Breast epithelium (tissue), 4 donors: Measurements from ENCODE around the gene ZNF256. TPM values are rescaled to one million over a fixed set of nuclear protein-coding genes. Genes with fewer than 3 reads are reported as not detected.

Experiments used
- DNase-seq, 2 donors: peaks; one replicate each; pipeline ENCODE4 v3.0.0-alpha.2; 2019; ENCODE audit warnings: low spot score in 2 of 2
- H3K27ac ChIP-seq, 2 donors: fragments of 200-600 bp; sonication (generic) in 1 of 2; one replicate each; pipeline ENCODE4 v1.5.1; 2016 to 2019; ENCODE audit warnings: mild to moderate bottlenecking in 1 of 2
- H3K27me3 ChIP-seq, 2 donors: fragments of 200-600 bp; sonication (generic) in 1 of 2; one replicate each; pipeline versions ENCODE4 v1.5.1 to v1.6.0; 2017 to 2019; ENCODE audit warnings: control low read depth in 1 of 2, mild to moderate bottlenecking in 1 of 2
- H3K36me3 ChIP-seq: fragments of 200-600 bp; one replicate; pipeline ENCODE4 v1.5.1; 2019
- H3K4me1 ChIP-seq, 2 donors: fragments of 200-600 bp; sonication (generic); one replicate each; pipeline ENCODE4 v1.5.1; 2016 to 2019; ENCODE audit warnings: control low read depth in 1 of 2
- H3K4me3 ChIP-seq, 3 donors: fragments of 200-600 bp; sonication (generic); 1 replicate in 2 of 3; 2 replicates in 1 of 3; pipeline ENCODE4 v1.5.1; 2016 to 2019; ENCODE audit warnings: mild to moderate bottlenecking in 3 of 3, moderate library complexity in 2 of 3
- H3K9me3 ChIP-seq, 2 donors: fragments of 200-600 bp; sonication (generic) in 1 of 2; one replicate each; pipeline ENCODE4 v1.5.1; 2016 to 2019; ENCODE audit warnings: control low read depth in 1 of 2
- POLR2A ChIP-seq: fragments of 450-650 bp; IDR thresholded peaks from one replicate; pipeline ENCODE4 v1.6.1; 2016; ENCODE audit warnings: antibody characterized with exemption, mild to moderate bottlenecking, moderate library complexity
- POLR2AphosphoS5 ChIP-seq, 3 donors: sonication (generic); formaldehyde crosslinking; IDR thresholded peaks; one replicate each; pipeline ENCODE4 v1.6.1; 2017; ENCODE audit warnings: antibody characterized with exemption in 3 of 3
- intact Hi-C: fragments of 100-400 bp; cut with DNase I; formaldehyde crosslinking; loops from one replicate; pipeline ENCODE4 v1.15.1; 2023; ENCODE audit warnings: low total_unique reads
- total RNA-seq, 3 donors: library from RNA; depleted of rRNA; stranded (reverse); fragments of >200 nt; gene quantifications; one replicate each; pipeline ENCODE4 v1.1.0, GENCODE V29; 2016
- TF ChIP-seq, protein P1 (sequence below), 3 donors: fragments of 450-650 bp; IDR thresholded peaks; one replicate each; pipeline ENCODE4 v1.5.1; 2016 to 2017; ENCODE audit warnings: antibody characterized with exemption in 3 of 3, mild to moderate bottlenecking in 3 of 3, moderate library complexity in 3 of 3

The ZNF256 gene
- 1 to 10 TPM; 4.6 to 7.5 (median 7.3) TPM for total RNA-seq

DNA sequence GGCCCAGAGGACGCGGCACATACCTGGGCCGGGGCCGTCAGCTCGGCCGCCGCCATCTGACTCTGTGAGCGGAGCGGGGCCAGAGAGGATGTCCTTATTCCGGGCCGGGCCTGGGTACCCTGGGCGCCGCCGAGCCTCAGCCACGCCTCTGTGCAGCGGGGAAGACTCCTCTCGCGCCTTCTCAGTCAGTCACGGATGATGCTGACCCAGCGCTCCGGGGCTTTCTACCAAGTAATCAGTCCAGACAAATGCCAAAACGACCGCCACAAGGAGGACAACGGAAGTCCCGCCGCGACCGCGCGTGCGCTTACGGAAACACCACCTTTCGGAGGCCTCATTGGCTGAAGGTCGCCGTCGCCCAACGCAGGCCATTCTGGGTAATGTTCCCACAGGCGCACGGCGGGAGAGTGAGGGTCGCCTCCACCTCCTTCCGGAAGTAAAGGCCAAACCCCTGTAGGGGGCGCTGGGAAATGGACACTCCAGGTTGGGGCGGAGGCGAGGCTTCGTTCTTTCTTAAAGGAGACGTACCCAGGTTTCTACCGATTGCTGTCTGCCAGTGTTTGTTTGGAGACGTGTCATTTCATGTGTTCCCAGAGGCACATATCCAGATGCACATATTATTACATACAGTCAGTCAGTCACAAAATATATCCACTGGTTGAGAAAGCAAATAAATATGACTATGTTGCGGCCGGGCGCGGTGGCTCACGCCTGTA is at the start of gene ZNF256:
Gene ZNF256, minus strand, starts transcription at position 288 of the 716 bp plus-strand sequence. Its CDS starts 232 bp downstream, at position 56.
- no peaks in the 10 kb centered on the region for H3K4me1 ChIP-seq
- peak within 1 kb of the TSS; percentile 86 to 95 (median 86) for H3K4me3 ChIP-seq
- H3K27ac ChIP-seq = peak within 1 kb of the TSS; percentile 85 to 90
- peak; percentile 92 to 97 for DNase-seq
- H3K36me3 ChIP-seq = peaks cover 12% of the 10 kb centered on the region
- no peaks in the 10 kb centered on the region for H3K27me3 ChIP-seq
- intact Hi-C loops = no loop called here
- peaks cover 46% of the 10 kb centered on the region in 2 donors for H3K9me3 ChIP-seq
- TF ChIP-seq, protein P1, sequence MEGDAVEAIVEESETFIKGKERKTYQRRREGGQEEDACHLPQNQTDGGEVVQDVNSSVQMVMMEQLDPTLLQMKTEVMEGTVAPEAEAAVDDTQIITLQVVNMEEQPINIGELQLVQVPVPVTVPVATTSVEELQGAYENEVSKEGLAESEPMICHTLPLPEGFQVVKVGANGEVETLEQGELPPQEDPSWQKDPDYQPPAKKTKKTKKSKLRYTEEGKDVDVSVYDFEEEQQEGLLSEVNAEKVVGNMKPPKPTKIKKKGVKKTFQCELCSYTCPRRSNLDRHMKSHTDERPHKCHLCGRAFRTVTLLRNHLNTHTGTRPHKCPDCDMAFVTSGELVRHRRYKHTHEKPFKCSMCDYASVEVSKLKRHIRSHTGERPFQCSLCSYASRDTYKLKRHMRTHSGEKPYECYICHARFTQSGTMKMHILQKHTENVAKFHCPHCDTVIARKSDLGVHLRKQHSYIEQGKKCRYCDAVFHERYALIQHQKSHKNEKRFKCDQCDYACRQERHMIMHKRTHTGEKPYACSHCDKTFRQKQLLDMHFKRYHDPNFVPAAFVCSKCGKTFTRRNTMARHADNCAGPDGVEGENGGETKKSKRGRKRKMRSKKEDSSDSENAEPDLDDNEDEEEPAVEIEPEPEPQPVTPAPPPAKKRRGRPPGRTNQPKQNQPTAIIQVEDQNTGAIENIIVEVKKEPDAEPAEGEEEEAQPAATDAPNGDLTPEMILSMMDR (IDR thresholded peaks at IDR 0.05) = peak; percentile 31 to 69 (median 66)
- TF ChIP-seq POLR2A (no peak), POLR2AphosphoS5 (IDR thresholded peaks at IDR 0.05) (peak; percentile 73 to 74 (median 74))

GRCh38 chr19:57992841-57993240 is 45.3 kb upstream of the ZNF256 start:
- Histone ChIP-seq H3K9me3 (peaks cover 94 to 98% of the 10 kb centered on the region in 2 donors), H3K27ac (no peak overlapping the region), H3K27me3 (no peaks in the 10 kb centered on the region), H3K4me1 (no peaks in the 10 kb centered on the region), H3K4me3 (no peak overlapping the region), H3K36me3 (peaks cover 30% of the 10 kb centered on the region)
- TF ChIP-seq POLR2A = no peak
- TF ChIP-seq, protein P1 (IDR thresholded peaks at IDR 0.05) = no peak
- no peak for TF ChIP-seq POLR2AphosphoS5 (IDR thresholded peaks at IDR 0.05)
- intact Hi-C loops = no loop called here
- no peak for DNase-seq

DNA sequence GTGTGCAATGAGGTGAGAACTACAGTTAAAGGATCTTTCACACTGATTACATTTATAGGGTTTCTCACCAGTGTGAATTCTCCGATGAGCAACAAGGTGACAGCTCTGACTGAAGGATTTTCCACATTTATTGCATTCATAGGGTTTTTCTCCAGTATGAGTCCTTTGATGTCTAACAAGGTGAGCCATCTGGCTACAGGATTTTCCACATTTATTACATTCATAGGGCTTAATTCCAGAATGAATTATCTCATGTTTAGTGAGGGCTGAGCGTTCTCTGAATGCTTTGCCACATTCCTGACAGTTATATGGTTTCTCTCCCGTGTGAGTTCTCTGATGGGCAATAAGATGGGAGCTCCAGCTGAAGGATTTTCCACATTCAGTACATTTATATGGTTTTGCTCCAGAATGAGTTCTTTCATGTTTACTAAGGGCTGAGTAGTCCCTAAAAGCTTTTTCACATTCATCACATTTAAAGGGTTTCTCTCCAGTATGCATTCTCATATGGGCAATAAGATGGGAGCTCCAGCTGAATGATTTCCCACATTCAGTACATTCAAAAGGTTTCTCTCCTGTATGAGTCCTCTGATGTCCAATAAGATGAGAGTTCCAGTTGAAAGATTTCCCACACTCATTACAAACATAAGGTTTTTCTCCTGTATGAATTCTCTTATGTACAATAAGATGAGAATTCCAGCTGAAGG is 31.2 kb upstream of the ZNF256 start:
- intact Hi-C loops = no loop called here
- Histone ChIP-seq H3K27me3 (no peaks in the 10 kb centered on the region), H3K4me1 (no peaks in the 10 kb centered on the region), H3K9me3 (peaks cover 100% of the 10 kb centered on the region in 2 donors), H3K4me3 (no peak overlapping the region), H3K27ac (no peak overlapping the region), H3K36me3 (peaks cover 53% of the 10 kb centered on the region)
- TF ChIP-seq POLR2AphosphoS5 (IDR thresholded peaks at IDR 0.05) (no peak), POLR2A (no peak)
- TF ChIP-seq, protein P1 (IDR thresholded peaks at IDR 0.05) = no peak
- DNase-seq = no peak

- Histone ChIP-seq H3K27me3 (no peaks in the 10 kb centered on the region), H3K4me1 (no peaks in the 10 kb centered on the region), H3K27ac (no peak within 1 kb of the TSS), H3K36me3 (peaks cover 12% of the 10 kb centered on the region), H3K4me3 (no peak within 1 kb of the TSS), H3K9me3 (peaks cover 94 to 100% of the 10 kb centered on the region in 2 donors)
- TF ChIP-seq POLR2A (no peak), POLR2AphosphoS5 (IDR thresholded peaks at IDR 0.05) (no peak)
- TF ChIP-seq, protein P1 (IDR thresholded peaks at IDR 0.05) = no peak
- no peak for DNase-seq
- intact Hi-C loops = no loop called here
Measured at GRCh38 chr19:57974434-57974833, 26.9 kb upstream of the ZNF256 start, which contains the start of gene C19orf18. C19orf18 (minus strand) TSS chr19:57974534; CDS start chr19:57974432, 102 bp downstream.

DNA sequence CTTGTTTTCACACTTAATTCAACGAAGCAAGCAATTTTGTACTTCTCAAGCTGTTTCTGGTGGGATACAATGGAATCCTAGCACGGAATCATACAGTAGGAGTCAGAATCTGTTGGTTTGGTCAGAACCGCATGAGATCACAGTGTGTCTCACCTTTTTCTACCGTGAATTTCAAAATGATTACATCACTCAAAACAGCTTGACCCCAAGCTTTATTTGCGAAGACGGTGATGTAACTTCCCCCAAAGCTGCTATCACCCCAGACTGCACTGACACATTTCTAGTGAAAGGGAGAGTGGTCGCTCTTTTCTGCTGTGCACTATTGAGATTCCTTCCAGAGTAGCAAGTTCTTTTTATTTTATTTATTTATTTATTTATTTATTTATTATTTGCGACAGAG is 17.3 kb upstream of the ZNF256 start:
- Histone ChIP-seq H3K27ac (no peak overlapping the region), H3K27me3 (no peaks in the 10 kb centered on the region), H3K36me3 (no peaks in the 10 kb centered on the region), H3K4me3 (no peak overlapping the region), H3K4me1 (no peaks in the 10 kb centered on the region), H3K9me3 (peaks cover 82 to 95% of the 10 kb centered on the region in 2 donors)
- intact Hi-C loops = no loop called here
- TF ChIP-seq, protein P1 (IDR thresholded peaks at IDR 0.05) = no peak
- TF ChIP-seq POLR2A = no peak
- TF ChIP-seq POLR2AphosphoS5 (IDR thresholded peaks at IDR 0.05) = no peak
- DNase-seq = no peak
